Natural killer cell (primary cell): ENCODE results near the gene LMAN2. TPM values are rescaled to one million over a fixed set of nuclear protein-coding genes. Genes with fewer than 3 reads are reported as not detected.
A peak's percentile ranks its signal among the peaks of the same experiment; 100 is the strongest.

Experiments used
- ATAC-seq, 3 donors: fragments of 150-1000 bp in 2 of 3; fragments of 200-7000 bp in 1 of 3; cut with Tn5 transposase; 1 replicate in 1 of 3; 2 replicates in 2 of 3; pipeline ENCODE4 v1.10.0; 2021; ENCODE audit warnings: mild to moderate bottlenecking in 2 of 3, moderate library complexity in 2 of 3
- DNase-seq, 2 donors: peaks; one replicate each; pipeline versions ENCODE4 v3.0.0 to v3.0.0-alpha.2; 2013 to 2021; ENCODE audit warnings: mixed read lengths in 1 of 2
- H3K27ac ChIP-seq: one replicate; pipeline ENCODE4 v1.5.1; 2013; ENCODE audit warnings: mild to moderate bottlenecking, low read length
- H3K27me3 ChIP-seq: one replicate; pipeline ENCODE4 v1.6.1; 2013; ENCODE audit warnings: low read length; ENCODE audit not compliant: control insufficient read depth, insufficient read depth
- H3K36me3 ChIP-seq: one replicate; pipeline ENCODE4 v1.6.1; 2013; ENCODE audit warnings: low read length; ENCODE audit not compliant: control insufficient read depth, insufficient read depth
- H3K4me1 ChIP-seq: one replicate; pipeline ENCODE4 v1.6.1; 2013; ENCODE audit warnings: low read length; ENCODE audit not compliant: control insufficient read depth, insufficient read depth
- H3K4me3 ChIP-seq: one replicate; pipeline ENCODE4 v1.5.1; 2013; ENCODE audit warnings: low read length
- H3K9me3 ChIP-seq: one replicate; pipeline ENCODE4 v1.6.1; 2013; ENCODE audit warnings: low read length; ENCODE audit not compliant: control insufficient read depth, insufficient read depth
- H3K27ac Mint-ChIP-seq, 2 donors: one replicate each; pipeline ENCODE4 v1.8.0; 2022; ENCODE audit warnings: mild to moderate bottlenecking in 2 of 2, mixed read lengths in 2 of 2, moderate library complexity in 1 of 2
- H3K27me3 Mint-ChIP-seq, 2 donors: one replicate each; pipeline ENCODE4 v1.8.0; 2022; ENCODE audit warnings: low read depth in 2 of 2, mixed read lengths in 2 of 2
- H3K36me3 Mint-ChIP-seq: one replicate; pipeline ENCODE4 v1.8.0; 2022; ENCODE audit warnings: mixed read lengths
- H3K4me1 Mint-ChIP-seq, 2 donors: one replicate each; pipeline ENCODE4 v1.8.0; 2022; ENCODE audit warnings: mixed read lengths in 2 of 2
- H3K4me3 Mint-ChIP-seq: one replicate; pipeline ENCODE4 v1.8.0; 2022; ENCODE audit warnings: mild to moderate bottlenecking, moderate library complexity, mixed read lengths
- H3K9me3 Mint-ChIP-seq, 2 donors: one replicate each; pipeline ENCODE4 v1.8.0; 2022; ENCODE audit warnings: mixed read lengths in 2 of 2
- WGBS: methylation state at CpG from one replicate; pipeline ENCODE4 v1.1.7; 2013; ENCODE audit warnings: missing lambda C conversion rate; ENCODE audit not compliant: insufficient coverage; 5-methylcytosine and 5-hydroxymethylcytosine counted together
- intact Hi-C: fragments of 100-400 bp; cut with micrococcal nuclease; formaldehyde crosslinking; loops from one replicate; pipeline ENCODE4 v1.14.2; 2022
- total RNA-seq, 4 donors: library from RNA; stranded (reverse); fragments of 120-200 nt in 1 of 4; gene quantifications; one replicate each; pipeline versions ENCODE4 v1.2.3 to v1.2.4, GENCODE V29; 2013 to 2022
- TF ChIP-seq, protein P1 (sequence below): fragments of 200-600 bp; IDR thresholded peaks from one replicate; pipeline ENCODE4 v1.8.0; 2022; ENCODE audit warnings: antibody characterized with exemption

Gene LMAN2
- total RNA-seq, 3 donors from 2014 or later (not counting 1 experiment from before 2014, with no cell fraction given): 112 to 124 (median 114) TPM

GRCh38 chr5:177392765-177393164, 41.3 kb upstream of the LMAN2 start:
- peaks cover 29 to 34% of the 10 kb centered on the region in 2 donors for H3K4me1 Mint-ChIP-seq
- Histone ChIP-seq H3K36me3 (no peaks in the 10 kb centered on the region), H3K4me3 (no peak overlapping the region), H3K4me1 (peaks cover 44% of the 10 kb centered on the region), H3K27me3 (no peaks in the 10 kb centered on the region), H3K9me3 (no peaks in the 10 kb centered on the region), H3K27ac (no peak overlapping the region)
- TF ChIP-seq, protein P1, sequence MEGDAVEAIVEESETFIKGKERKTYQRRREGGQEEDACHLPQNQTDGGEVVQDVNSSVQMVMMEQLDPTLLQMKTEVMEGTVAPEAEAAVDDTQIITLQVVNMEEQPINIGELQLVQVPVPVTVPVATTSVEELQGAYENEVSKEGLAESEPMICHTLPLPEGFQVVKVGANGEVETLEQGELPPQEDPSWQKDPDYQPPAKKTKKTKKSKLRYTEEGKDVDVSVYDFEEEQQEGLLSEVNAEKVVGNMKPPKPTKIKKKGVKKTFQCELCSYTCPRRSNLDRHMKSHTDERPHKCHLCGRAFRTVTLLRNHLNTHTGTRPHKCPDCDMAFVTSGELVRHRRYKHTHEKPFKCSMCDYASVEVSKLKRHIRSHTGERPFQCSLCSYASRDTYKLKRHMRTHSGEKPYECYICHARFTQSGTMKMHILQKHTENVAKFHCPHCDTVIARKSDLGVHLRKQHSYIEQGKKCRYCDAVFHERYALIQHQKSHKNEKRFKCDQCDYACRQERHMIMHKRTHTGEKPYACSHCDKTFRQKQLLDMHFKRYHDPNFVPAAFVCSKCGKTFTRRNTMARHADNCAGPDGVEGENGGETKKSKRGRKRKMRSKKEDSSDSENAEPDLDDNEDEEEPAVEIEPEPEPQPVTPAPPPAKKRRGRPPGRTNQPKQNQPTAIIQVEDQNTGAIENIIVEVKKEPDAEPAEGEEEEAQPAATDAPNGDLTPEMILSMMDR: no peak
- intact Hi-C loops: loop anchor here (5.0 kb wide), 1 partner anchor 35 kb away; the partner anchor contains the start of gene RGS14
- ATAC-seq (no peak), DNase-seq (no peak)
- no peak overlapping the region for H3K4me3 Mint-ChIP-seq
- H3K27ac Mint-ChIP-seq: peak overlapping the region in 1 of 2 donors; percentile 42
- H3K9me3 Mint-ChIP-seq: no peaks in the 10 kb centered on the region
- no peaks in the 10 kb centered on the region for H3K36me3 Mint-ChIP-seq
- H3K27me3 Mint-ChIP-seq: peaks cover 0 to 2% of the 10 kb centered on the region in 2 donors
- 76% methylated on average over 5 of the region's 5 CpGs for WGBS

GRCh38 chr5:177390363-177391300, 39.2 kb upstream of the LMAN2 start:
- TF ChIP-seq, protein P1: peak; percentile 95
- H3K36me3 ChIP-seq: no peaks in the 10 kb centered on the region
- intact Hi-C loops: loop anchor here (1.0 to 5.0 kb wide), 4 partner anchors 13 to 111 kb away; partner anchors contain the start of gene RGS14
- H3K4me1 ChIP-seq: peaks cover 59% of the 10 kb centered on the region
- peak overlapping the region; percentile 79 for H3K27ac ChIP-seq
- Mint-ChIP-seq H3K36me3 (no peaks in the 10 kb centered on the region), H3K27ac (peak overlapping the region; percentile 81 to 82), H3K4me1 (peaks cover 30 to 34% of the 10 kb centered on the region in 2 donors), H3K4me3 (peak overlapping the region; percentile 52), H3K9me3 (no peaks in the 10 kb centered on the region), H3K27me3 (peaks cover 0 to 2% of the 10 kb centered on the region in 2 donors)
- ATAC-seq: peak; percentile 71 to 89 (median 84)
- peak; percentile 83 to 96 for DNase-seq
- no peak overlapping the region for H3K4me3 ChIP-seq
- 23% methylated on average over 13 of the region's 13 CpGs for WGBS
- H3K27me3 ChIP-seq: no peaks in the 10 kb centered on the region
- H3K9me3 ChIP-seq: no peaks in the 10 kb centered on the region

GRCh38 chr5:177389241-177390169, 38.0 kb upstream of the LMAN2 start:
- TF ChIP-seq, protein P1: no peak
- H3K27me3 Mint-ChIP-seq: peaks cover 0 to 2% of the 10 kb centered on the region in 2 donors
- H3K4me1 ChIP-seq: peaks cover 70% of the 10 kb centered on the region
- peak overlapping the region; percentile 79 for H3K27ac ChIP-seq
- no peaks in the 10 kb centered on the region for H3K9me3 Mint-ChIP-seq
- H3K36me3 Mint-ChIP-seq: no peaks in the 10 kb centered on the region
- H3K36me3 ChIP-seq: no peaks in the 10 kb centered on the region
- intact Hi-C loops: loop anchor here (1.0 to 5.0 kb wide), 4 partner anchors 14 to 112 kb away; partner anchors contain the start of gene RGS14
- H3K4me3 ChIP-seq: no peak overlapping the region
- H3K9me3 ChIP-seq: no peaks in the 10 kb centered on the region
- ATAC-seq (peak; percentile 68 to 77 (median 73)), DNase-seq (peak; percentile 41 to 87)
- H3K4me1 Mint-ChIP-seq: peaks cover 36 to 42% of the 10 kb centered on the region in 2 donors
- H3K27me3 ChIP-seq: no peaks in the 10 kb centered on the region
- WGBS: 42% methylated on average over 21 of the region's 21 CpGs
- H3K4me3 Mint-ChIP-seq: peak overlapping the region; percentile 52
- H3K27ac Mint-ChIP-seq: peak overlapping the region; percentile 81 to 82
